Mesodermal cell (in vitro differentiated cells): ENCODE measurements around the gene TTC23.
"Not testable (repeated sequence)": the region's sequence is repeated elsewhere in the genome, so short reads cannot be mapped to it uniquely, and the experiment has no call there.

ENCODE experiments used
- H3K27ac ChIP-seq: 2 replicates; pipeline ENCODE4 v1.7.0; 2013; ENCODE audit warnings: mild to moderate bottlenecking, low read depth, low read length, moderate library complexity; ENCODE audit not compliant: severe bottlenecking
- H3K36me3 ChIP-seq: 2 replicates; pipeline ENCODE4 v1.7.1; 2013; ENCODE audit warnings: mild to moderate bottlenecking, low read length, moderate library complexity; ENCODE audit not compliant: control insufficient read depth, insufficient read depth
- H3K4me1 ChIP-seq: one replicate; pipeline ENCODE4 v1.7.1; 2013; ENCODE audit warnings: mild to moderate bottlenecking, low read length; ENCODE audit not compliant: insufficient read depth, control insufficient read depth, poor library complexity, severe bottlenecking
- H3K4me3 ChIP-seq: 2 replicates; pipeline ENCODE4 v1.7.0; 2013; ENCODE audit warnings: low read length, control low read depth, mild to moderate bottlenecking; ENCODE audit not compliant: insufficient read depth, poor library complexity, severe bottlenecking; ENCODE audit errors: extremely low read depth
- H3K9me3 ChIP-seq: 2 replicates; pipeline ENCODE4 v1.7.1; 2013; ENCODE audit warnings: mild to moderate bottlenecking, low read length, moderate library complexity; ENCODE audit not compliant: control insufficient read depth
- WGBS, 2 experiments: methylation state at CpG; one replicate each; pipeline ENCODE4 v1.1.5; 2013; ENCODE audit warnings: missing lambda C conversion rate in 2 of 2; ENCODE audit not compliant: insufficient coverage in 2 of 2; 5-methylcytosine and 5-hydroxymethylcytosine counted together

The TTC23 gene

GRCh38 chr15:99120050-99120777 lies 129.2 kb downstream of the TTC23 start:
- no peaks in the 10 kb centered on the region for H3K9me3 ChIP-seq
- H3K4me1 ChIP-seq = peaks cover 48% of the 10 kb centered on the region
- WGBS, 2 experiments = 85 to 86% methylated on average over 12 of the region's 12 CpGs
- no peak overlapping the region for H3K4me3 ChIP-seq
- no peak overlapping the region for H3K27ac ChIP-seq
- peaks cover 48% of the 10 kb centered on the region for H3K36me3 ChIP-seq

DNA sequence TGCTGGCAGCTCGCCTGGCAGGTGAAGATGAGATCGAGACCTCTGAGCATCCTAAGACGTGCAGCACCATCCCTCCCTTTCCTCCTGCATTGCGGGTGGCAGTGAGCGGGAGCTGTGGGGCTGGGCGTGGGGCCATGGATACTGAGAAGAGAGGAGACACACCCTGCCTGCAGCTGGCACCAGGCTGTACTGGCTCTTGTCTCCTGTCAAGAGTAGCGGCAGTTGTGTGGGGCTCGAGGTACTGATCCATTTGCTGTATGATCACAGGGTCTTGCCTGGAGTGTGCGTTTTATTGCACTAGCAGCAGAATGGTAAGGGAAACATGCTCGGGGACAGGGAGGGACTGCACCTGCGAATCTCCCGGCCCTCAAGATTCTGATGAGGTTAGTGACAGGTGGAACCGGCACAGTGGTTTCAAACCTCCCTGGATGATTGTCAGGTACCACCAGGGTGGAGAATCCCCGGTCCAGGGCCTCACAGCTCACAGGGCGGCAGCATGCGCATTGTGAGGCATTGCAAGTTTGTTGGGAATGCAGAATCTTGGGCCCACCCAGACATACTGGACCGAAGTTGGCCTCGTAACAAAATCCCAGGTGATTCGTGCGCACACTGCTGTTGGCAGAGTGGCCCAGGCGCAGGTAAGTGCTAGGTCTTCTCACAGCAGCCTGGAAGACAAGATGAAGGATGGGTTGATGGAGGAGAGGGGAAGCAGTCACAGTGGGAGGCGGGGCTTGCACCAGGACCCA lies 130.4 kb downstream of the TTC23 start:
- 90 to 98% methylated on average over 19 to 22 of the region's 22 CpGs for WGBS, 2 experiments
- Histone ChIP-seq H3K27ac (no peak overlapping the region), H3K36me3 (peaks cover 59% of the 10 kb centered on the region), H3K9me3 (no peaks in the 10 kb centered on the region), H3K4me1 (peaks cover 36% of the 10 kb centered on the region), H3K4me3 (no peak overlapping the region)

DNA sequence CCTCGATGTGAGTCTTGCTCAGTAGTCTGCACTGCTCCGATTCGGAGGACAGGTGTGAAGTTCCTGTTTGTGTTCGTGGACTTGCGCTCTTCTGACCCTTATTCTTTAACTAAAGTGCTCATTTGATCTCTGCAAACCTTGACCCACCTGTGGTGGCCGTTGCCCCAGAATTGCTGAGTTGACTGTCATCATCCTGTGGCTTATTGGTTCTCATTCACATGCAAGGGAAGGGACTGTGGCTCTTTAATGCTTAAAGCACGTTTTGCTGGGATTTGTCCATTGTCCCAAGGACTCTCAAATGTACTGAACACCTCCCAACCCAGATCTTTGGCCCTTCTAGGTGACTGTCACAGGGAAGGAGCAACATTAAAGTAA lies 131.1 kb downstream of the TTC23 start:
- H3K36me3 ChIP-seq = peaks cover 62% of the 10 kb centered on the region
- peaks cover 31% of the 10 kb centered on the region for H3K4me1 ChIP-seq
- no peaks in the 10 kb centered on the region for H3K9me3 ChIP-seq
- WGBS, 2 experiments = 95 to 98% methylated on average over 5 to 7 of the region's 7 CpGs
- H3K4me3 ChIP-seq = no peak overlapping the region
- no peak overlapping the region for H3K27ac ChIP-seq

GRCh38 chr15:99117563-99118257 lies 131.7 kb downstream of the TTC23 start:
- peaks cover 26% of the 10 kb centered on the region for H3K4me1 ChIP-seq
- no peaks in the 10 kb centered on the region for H3K9me3 ChIP-seq
- whole genome bisulfite sequencing, 2 experiments = 92 to 99% methylated on average over 16 to 20 of the region's 20 CpGs
- H3K36me3 ChIP-seq = peaks cover 65% of the 10 kb centered on the region
- H3K4me3 ChIP-seq = no peak overlapping the region
- H3K27ac ChIP-seq = no peak overlapping the region

- no peak overlapping the region for H3K27ac ChIP-seq
- no peak overlapping the region for H3K4me3 ChIP-seq
- peaks cover 20% of the 10 kb centered on the region for H3K4me1 ChIP-seq
- H3K9me3 ChIP-seq = no peaks in the 10 kb centered on the region
- WGBS, 2 experiments = 87 to 93% methylated on average over 3 to 8 of the region's 8 CpGs
- peaks cover 65% of the 10 kb centered on the region for H3K36me3 ChIP-seq
Observed at GRCh38 chr15:99117111-99117510, 132.3 kb downstream of the TTC23 start.

GRCh38 chr15:99115300-99116215 lies 133.8 kb downstream of the TTC23 start:
- Histone ChIP-seq H3K36me3 (peaks cover 68% of the 10 kb centered on the region), H3K27ac (no peak overlapping the region), H3K9me3 (no peaks in the 10 kb centered on the region), H3K4me3 (no peak overlapping the region), H3K4me1 (peaks cover 4% of the 10 kb centered on the region)
- WGBS, 2 experiments = 89 to 95% methylated on average over 8 to 10 of the region's 11 CpGs

DNA sequence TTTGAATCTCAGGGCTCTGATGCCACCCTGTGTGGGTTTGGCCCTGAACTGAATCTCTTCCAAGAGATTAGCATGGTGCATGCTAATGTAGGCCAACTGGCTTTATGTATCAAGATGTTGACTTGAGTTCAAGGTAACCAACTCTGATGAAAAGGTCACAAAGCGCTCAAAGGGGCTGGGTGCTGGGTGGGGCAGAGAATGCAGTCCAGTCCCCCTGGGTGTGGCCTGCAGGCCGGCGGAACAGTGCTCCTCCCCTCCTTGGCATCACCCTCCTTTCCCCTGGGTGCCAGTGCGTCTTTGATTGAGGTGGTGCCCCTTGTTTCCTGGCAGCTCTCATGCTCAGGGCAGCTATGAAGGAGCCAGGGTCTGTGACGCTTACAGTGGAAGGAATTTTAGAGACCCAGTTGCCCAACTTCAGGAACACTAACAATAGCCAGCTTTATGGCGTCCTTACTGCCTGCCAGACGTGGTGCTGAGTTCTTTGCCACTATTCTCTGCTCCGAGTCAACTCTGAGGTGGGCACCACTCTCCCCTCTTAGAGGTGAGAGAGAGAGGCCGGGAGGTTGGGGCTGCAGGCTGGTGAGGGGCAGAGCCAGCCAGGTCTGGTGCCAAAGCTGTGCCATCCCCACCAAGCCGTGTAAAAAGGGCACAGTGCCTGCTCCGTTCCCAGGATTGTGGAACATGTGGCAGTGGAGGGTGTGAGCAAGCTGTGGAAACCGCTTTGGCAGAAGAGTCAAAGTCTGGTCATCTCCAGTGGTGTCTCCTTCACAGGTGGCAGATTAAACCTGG lies 134.7 kb downstream of the TTC23 start:
- Histone ChIP-seq H3K36me3 (peaks cover 64% of the 10 kb centered on the region), H3K27ac (no peak overlapping the region), H3K4me3 (no peak overlapping the region), H3K9me3 (no peaks in the 10 kb centered on the region), H3K4me1 (peaks cover 2% of the 10 kb centered on the region)
- 89 to 96% methylated on average over 7 to 10 of the region's 12 CpGs for WGBS, 2 experiments

- no peak overlapping the region for H3K4me3 ChIP-seq
- no peak overlapping the region for H3K27ac ChIP-seq
- 90 to 92% methylated on average over 10 to 13 of the region's 13 CpGs for WGBS, 2 experiments
- no peaks in the 10 kb centered on the region for H3K9me3 ChIP-seq
- H3K4me1 ChIP-seq = peaks cover 5% of the 10 kb centered on the region
- peaks cover 59% of the 10 kb centered on the region for H3K36me3 ChIP-seq
Observed at GRCh38 chr15:99113547-99114271, 135.7 kb downstream of the TTC23 start.

- H3K9me3 ChIP-seq, H3K4me1 ChIP-seq, H3K4me3 ChIP-seq, H3K27ac ChIP-seq: not testable (repeated sequence)
- peaks cover 42% of the 10 kb centered on the region for H3K36me3 ChIP-seq
- WGBS, 2 experiments = 87 to 91% methylated on average over 7 of the region's 8 CpGs
Observed at GRCh38 chr15:99111641-99112040, 137.7 kb downstream of the TTC23 start.
